T-helper 1 cell treated with Interleukin-12 subunit alpha and Interleukin-12 subunit beta and Interleukin-4 antibody, amounts not matched to agents 30 μg/mL and 1 μg/mL, for 36 hours (primary cell): ENCODE results near the gene KPNA2.
"Not testable (repeated sequence)": the region's sequence is repeated elsewhere in the genome, so short reads cannot be mapped to it uniquely, and the experiment has no call there.

Source experiments
- H3K27ac Mint-ChIP-seq: one replicate; pipeline ENCODE4 v1.8.0; 2021; ENCODE audit warnings: mild to moderate bottlenecking, mixed read lengths
- H3K27me3 Mint-ChIP-seq: one replicate; pipeline ENCODE4 v1.8.0; 2021; ENCODE audit warnings: low read depth, mixed read lengths
- H3K36me3 Mint-ChIP-seq: one replicate; pipeline ENCODE4 v1.8.0; 2021; ENCODE audit warnings: low read depth, mixed read lengths
- H3K4me1 Mint-ChIP-seq: one replicate; pipeline ENCODE4 v1.8.0; 2021; ENCODE audit warnings: low read depth, mixed read lengths
- H3K4me3 Mint-ChIP-seq: one replicate; pipeline ENCODE4 v1.8.0; 2021; ENCODE audit warnings: mild to moderate bottlenecking, moderate library complexity, mixed read lengths
- H3K9me3 Mint-ChIP-seq: one replicate; pipeline ENCODE4 v1.8.0; 2021; ENCODE audit warnings: mixed read lengths

Gene KPNA2

GRCh38 chr17:68035131-68035522, 408 bp upstream of the KPNA2 start:
- Mint-ChIP-seq H3K27ac (peak overlapping the region; percentile 94), H3K4me1 (peaks cover 20% of the 10 kb centered on the region), H3K27me3 (no peaks in the 10 kb centered on the region), H3K4me3 (peak overlapping the region; percentile 95), H3K9me3 (no peaks in the 10 kb centered on the region), H3K36me3 (peaks cover 25% of the 10 kb centered on the region)

GRCh38 chr17:68036304-68037147, 991 bp downstream of the KPNA2 start:
- Mint-ChIP-seq H3K4me3 (peak overlapping the region; percentile 95), H3K27me3 (no peaks in the 10 kb centered on the region), H3K36me3 (peaks cover 30% of the 10 kb centered on the region), H3K27ac (peak overlapping the region; percentile 94), H3K4me1 (peaks cover 20% of the 10 kb centered on the region), H3K9me3 (no peaks in the 10 kb centered on the region)

- Mint-ChIP-seq H3K4me3 (no peak overlapping the region), H3K36me3 (peaks cover 43% of the 10 kb centered on the region), H3K27me3 (no peaks in the 10 kb centered on the region), H3K27ac (no peak overlapping the region), H3K9me3 (no peaks in the 10 kb centered on the region), H3K4me1 (peaks cover 8% of the 10 kb centered on the region)
Observed at GRCh38 chr17:68047153-68047846, 11.8 kb downstream of the KPNA2 start.

DNA sequence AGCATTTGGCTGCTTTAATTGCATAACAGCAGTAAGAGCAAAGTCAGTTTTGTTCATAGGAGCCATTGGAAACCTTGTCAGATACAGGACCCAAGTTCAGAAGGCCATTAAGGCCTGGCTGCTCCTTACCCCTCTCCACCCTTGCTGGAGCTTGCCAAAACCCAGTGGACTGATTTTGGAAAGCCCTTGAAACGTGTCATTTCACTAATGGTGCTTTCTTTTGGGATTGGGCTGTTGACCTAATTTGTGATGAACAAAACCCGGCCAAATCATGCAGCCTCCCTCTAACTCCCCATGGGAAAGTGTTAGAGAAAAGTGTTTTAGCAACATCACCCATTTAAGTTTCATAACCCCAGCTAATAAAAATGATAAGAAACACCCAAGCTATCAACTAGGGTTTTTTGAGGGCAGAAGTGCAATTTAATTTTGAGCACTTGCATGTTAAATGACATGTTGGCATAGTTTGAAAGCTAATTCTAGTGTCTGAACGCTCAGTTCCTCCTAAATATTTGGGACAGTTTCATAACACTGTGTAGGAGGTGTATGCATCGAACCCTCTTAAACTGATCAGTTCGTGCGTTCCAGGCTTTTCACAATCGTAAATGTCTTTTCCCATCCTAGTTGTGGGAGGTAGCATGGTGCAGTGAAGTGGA, 12.5 kb downstream of the KPNA2 start:
- not testable (repeated sequence) for H3K4me3 Mint-ChIP-seq, H3K27me3 Mint-ChIP-seq, H3K9me3 Mint-ChIP-seq, H3K27ac Mint-ChIP-seq, H3K4me1 Mint-ChIP-seq
- H3K36me3 Mint-ChIP-seq = peaks cover 39% of the 10 kb centered on the region

- H3K36me3 Mint-ChIP-seq = peaks cover 30% of the 10 kb centered on the region
- H3K4me1 Mint-ChIP-seq = peaks cover 5% of the 10 kb centered on the region
- H3K4me3 Mint-ChIP-seq = no peak overlapping the region
- no peaks in the 10 kb centered on the region for H3K9me3 Mint-ChIP-seq
- H3K27ac Mint-ChIP-seq = no peak overlapping the region
- no peaks in the 10 kb centered on the region for H3K27me3 Mint-ChIP-seq
Observed at GRCh38 chr17:68048996-68049395, 13.5 kb downstream of the KPNA2 start.

DNA sequence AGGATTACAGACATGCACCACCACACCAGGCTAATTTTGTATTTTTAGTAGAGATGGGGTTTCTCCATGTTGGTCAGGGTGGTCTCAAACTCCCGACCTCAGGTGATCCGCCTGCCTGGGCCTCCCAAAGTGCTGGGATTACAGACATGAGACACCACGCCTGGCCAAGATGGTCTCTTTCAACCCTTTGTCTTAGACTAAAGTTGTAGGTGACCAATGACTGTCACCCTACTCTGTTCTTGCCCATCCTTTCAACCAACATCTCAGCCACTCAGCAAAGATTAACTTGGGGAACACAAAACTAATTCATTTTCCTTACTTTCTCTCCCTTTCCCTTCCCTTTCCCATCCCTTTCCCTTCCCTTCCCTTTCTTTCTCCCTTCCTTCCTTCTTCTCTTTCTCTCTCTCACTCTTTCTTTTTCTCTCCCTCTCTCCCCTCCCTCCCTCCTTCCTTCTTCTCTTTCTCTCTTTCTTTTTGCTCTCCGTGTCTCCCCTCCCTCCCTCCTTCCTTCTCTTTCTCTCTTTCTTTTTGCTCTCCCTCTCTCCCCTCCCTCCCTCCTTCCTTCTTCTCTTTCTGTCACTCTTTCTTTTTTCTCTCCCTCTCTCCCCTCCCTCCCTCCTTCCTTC, 14.4 kb downstream of the KPNA2 start:
- H3K4me3 Mint-ChIP-seq, H3K27me3 Mint-ChIP-seq, H3K27ac Mint-ChIP-seq, H3K4me1 Mint-ChIP-seq, H3K9me3 Mint-ChIP-seq: not testable (repeated sequence)
- H3K36me3 Mint-ChIP-seq = peaks cover 21% of the 10 kb centered on the region

DNA sequence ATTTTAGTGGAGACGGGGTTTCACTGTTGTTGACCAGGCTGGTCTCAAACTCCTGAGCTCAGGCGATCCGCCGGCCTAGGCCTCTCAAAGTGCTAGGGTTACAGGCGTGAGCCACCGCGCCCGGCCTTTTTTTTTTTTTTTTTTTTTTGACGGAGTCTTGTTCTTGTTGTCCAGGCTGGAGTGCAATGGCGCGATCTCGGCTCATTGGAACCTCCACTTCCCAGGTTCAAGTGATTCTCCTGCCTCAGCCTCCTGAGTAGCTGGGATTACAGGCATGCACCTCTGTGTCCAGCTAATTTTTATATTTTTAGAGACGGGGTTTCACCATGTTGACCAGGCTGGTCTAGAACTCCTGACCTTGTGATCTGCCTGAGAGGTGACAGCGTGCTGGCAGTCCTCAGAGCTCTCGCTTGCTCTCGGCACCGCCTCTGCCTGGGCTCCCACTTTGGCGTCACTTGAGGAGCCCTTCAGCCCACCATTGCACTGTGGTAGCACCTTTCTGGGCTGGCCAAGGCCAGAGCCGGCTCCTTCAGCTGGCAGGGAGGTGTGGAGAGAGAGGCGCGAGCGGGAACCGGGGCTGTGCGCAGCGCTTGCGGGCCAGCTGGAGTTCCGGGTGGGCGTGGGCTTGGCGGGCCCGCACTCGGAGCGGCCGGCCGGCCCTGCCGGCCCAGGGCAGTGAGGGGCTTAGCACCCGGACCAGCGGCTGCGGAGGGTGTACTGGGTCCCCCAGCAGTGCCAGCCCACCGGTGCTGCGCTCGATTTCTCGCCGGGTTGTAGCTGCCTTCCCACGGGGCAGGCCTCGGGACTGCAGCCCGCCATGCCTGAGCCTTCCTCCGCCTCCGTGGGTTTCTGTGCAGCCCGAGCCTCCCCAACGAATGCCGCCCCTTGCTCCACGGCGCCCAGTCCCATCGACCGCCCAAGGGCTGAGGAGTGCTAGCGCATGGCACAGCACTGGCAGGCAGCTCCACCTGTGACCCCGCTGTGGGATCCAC, 16.1 kb downstream of the KPNA2 start:
- peaks cover 10% of the 10 kb centered on the region for H3K36me3 Mint-ChIP-seq
- H3K4me1 Mint-ChIP-seq, H3K9me3 Mint-ChIP-seq, H3K27ac Mint-ChIP-seq, H3K4me3 Mint-ChIP-seq, H3K27me3 Mint-ChIP-seq: not testable (repeated sequence)

GRCh38 chr17:68052810-68053209, 17.3 kb downstream of the KPNA2 start:
- Mint-ChIP-seq H3K27ac (no peak overlapping the region), H3K4me3 (no peak overlapping the region), H3K27me3 (no peaks in the 10 kb centered on the region), H3K36me3 (peaks cover 5% of the 10 kb centered on the region), H3K9me3 (no peaks in the 10 kb centered on the region), H3K4me1 (peaks cover 7% of the 10 kb centered on the region)

- H3K36me3 Mint-ChIP-seq = peaks cover 3% of the 10 kb centered on the region
Observed at GRCh38 chr17:68053231-68054013, 17.9 kb downstream of the KPNA2 start.

GRCh38 chr17:68054296-68054900, 18.9 kb downstream of the KPNA2 start:
- H3K9me3 Mint-ChIP-seq = no peaks in the 10 kb centered on the region
- no peak overlapping the region for H3K27ac Mint-ChIP-seq
- H3K27me3 Mint-ChIP-seq = no peaks in the 10 kb centered on the region
- H3K4me3 Mint-ChIP-seq = no peak overlapping the region
- peaks cover 7% of the 10 kb centered on the region for H3K4me1 Mint-ChIP-seq
- no peaks in the 10 kb centered on the region for H3K36me3 Mint-ChIP-seq

More at GRCh38 chr17:68053231-68054013, 17.9 kb downstream of the KPNA2 start:
- Mint-ChIP-seq H3K27ac (no peak overlapping the region), H3K4me1 (peaks cover 7% of the 10 kb centered on the region), H3K4me3 (no peak overlapping the region), H3K9me3 (no peaks in the 10 kb centered on the region), H3K27me3 (no peaks in the 10 kb centered on the region)

DNA sequence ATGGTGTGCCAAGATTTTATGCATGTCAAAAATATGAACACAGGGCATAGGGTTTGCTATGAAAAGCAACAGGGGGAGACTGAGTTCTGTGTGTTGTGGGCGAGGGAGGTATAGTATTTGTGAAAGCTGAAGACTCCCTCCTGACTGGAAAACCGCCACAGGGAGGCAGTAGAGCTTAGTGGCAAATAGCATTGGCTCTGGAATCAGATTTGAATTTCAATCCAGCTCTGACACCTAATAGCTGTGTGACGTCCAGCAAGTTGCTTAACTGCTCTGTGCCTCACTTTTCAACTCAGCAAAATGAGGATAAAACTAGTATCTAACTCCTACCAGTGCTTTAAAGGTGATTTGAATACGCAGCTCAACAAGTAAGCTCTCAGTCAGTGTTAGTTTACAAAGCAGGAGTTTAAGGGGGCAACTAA, 22.0 kb downstream of the KPNA2 start:
- Mint-ChIP-seq H3K4me1 (peaks cover 7% of the 10 kb centered on the region), H3K36me3 (no peaks in the 10 kb centered on the region), H3K27me3 (no peaks in the 10 kb centered on the region), H3K9me3 (no peaks in the 10 kb centered on the region), H3K4me3 (no peak overlapping the region), H3K27ac (no peak overlapping the region)

DNA sequence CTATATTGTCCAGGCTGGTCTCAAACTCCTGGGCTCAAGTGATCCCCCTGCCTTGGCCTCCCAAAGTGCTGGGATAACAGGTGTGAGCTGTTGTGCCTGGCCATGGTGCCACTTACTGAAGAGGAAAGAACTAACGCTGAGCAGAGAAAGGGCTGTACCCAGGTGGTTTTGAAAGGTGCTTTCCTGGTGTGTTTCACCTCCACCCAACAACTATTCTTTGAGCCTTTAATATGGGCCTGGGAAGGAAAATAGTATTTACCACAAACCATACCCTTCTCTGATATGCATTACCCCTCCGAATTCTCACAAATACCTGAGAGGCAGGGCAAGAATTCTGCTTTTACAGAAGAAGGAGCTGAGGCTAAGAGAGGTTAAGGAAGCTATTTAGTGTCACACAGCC, 24.8 kb downstream of the KPNA2 start:
- no peak overlapping the region for H3K4me3 Mint-ChIP-seq
- H3K27ac Mint-ChIP-seq = no peak overlapping the region
- H3K27me3 Mint-ChIP-seq = no peaks in the 10 kb centered on the region
- H3K4me1 Mint-ChIP-seq = peaks cover 2% of the 10 kb centered on the region
- no peaks in the 10 kb centered on the region for H3K36me3 Mint-ChIP-seq
- no peaks in the 10 kb centered on the region for H3K9me3 Mint-ChIP-seq
